ENCODE results near the gene CTNNA3.

DNA sequence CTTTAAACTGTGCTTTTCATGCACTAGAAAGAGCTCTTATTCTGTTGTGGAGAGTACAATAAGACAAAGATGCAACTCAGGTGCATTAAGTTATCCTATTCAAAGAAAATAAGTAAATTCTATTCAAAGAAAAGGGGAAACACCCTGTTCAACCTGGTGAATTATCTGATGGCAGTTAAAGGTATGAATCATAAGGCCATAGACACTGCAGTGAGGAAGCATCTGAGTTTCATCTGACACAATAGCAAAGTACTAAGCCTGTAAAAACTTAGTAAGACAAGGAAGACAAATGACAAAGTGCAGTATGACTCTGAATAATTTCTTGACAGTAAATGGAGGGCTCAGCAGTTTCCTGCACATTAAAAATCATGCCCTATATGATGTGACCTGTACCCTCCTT is 861.2 kb downstream of the CTNNA3 start:
- no peak for TF ChIP-seq POLR2A (IDR thresholded peaks at IDR 0.05)
- TF ChIP-seq, protein P1, sequence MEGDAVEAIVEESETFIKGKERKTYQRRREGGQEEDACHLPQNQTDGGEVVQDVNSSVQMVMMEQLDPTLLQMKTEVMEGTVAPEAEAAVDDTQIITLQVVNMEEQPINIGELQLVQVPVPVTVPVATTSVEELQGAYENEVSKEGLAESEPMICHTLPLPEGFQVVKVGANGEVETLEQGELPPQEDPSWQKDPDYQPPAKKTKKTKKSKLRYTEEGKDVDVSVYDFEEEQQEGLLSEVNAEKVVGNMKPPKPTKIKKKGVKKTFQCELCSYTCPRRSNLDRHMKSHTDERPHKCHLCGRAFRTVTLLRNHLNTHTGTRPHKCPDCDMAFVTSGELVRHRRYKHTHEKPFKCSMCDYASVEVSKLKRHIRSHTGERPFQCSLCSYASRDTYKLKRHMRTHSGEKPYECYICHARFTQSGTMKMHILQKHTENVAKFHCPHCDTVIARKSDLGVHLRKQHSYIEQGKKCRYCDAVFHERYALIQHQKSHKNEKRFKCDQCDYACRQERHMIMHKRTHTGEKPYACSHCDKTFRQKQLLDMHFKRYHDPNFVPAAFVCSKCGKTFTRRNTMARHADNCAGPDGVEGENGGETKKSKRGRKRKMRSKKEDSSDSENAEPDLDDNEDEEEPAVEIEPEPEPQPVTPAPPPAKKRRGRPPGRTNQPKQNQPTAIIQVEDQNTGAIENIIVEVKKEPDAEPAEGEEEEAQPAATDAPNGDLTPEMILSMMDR (IDR thresholded peaks at IDR 0.05 in 4 of 5, conservative IDR thresholded peaks at IDR 0.05 in 1 of 5), result no peak
